Heart left ventricle (tissue), 13 donors: ENCODE measurements around the gene SERPINB10.

Experiments used
- POLR2A ChIP-seq, 2 donors: fragments of 450-650 bp; IDR thresholded peaks; one replicate each; pipeline ENCODE4 v1.6.1; 2017; ENCODE audit warnings: antibody characterized with exemption in 2 of 2, mild to moderate bottlenecking in 2 of 2, moderate library complexity in 2 of 2
- TF ChIP-seq, protein P1 (sequence below), 12 donors: fragments of 200-600 bp; sonication (generic) in 4 of 12; IDR thresholded peaks; one replicate each; pipeline versions ENCODE4 v1.5.0 to v1.8.0; 2018 to 2022; ENCODE audit warnings: antibody characterized with exemption in 12 of 12, mild to moderate bottlenecking in 5 of 12
- donor health status: ischemic (EF 13 %, LVEDD 7.1; RV severe dilation, severe dysfunction).
- donor health status: DM: no; HTN: yes; CAD: no.
- donor health status: DM: no; HTN: no; CAD: no.
- donor health status: ischemic (EF 25% LVEDD 6.9; RV normal size, moderate dysfunction).
- donor health status: ischemic (EF 25% LVEDD 5.7; RV mildly dilated, moderate dysfunction).
- donor health status: ischemic (EF 35%, LVEDD 5.7; RV mildly dilated, moderate dysfunction).
- donor health status: nonischemic (EF 11% LVEDD 7.7; RV severe dilation, severe dysfunction).
- donor health status: DM: yes; HTN: yes; CAD: no.
- donor health status: PGD.
- donor health status: ischemic (EF 29% LVEDD 5.4; RV normal size, mild dysfunction).
- donor health status: nonischemic (EF 23%, LVEDD 6.1; RV moderate dilation, normal function).

DNA sequence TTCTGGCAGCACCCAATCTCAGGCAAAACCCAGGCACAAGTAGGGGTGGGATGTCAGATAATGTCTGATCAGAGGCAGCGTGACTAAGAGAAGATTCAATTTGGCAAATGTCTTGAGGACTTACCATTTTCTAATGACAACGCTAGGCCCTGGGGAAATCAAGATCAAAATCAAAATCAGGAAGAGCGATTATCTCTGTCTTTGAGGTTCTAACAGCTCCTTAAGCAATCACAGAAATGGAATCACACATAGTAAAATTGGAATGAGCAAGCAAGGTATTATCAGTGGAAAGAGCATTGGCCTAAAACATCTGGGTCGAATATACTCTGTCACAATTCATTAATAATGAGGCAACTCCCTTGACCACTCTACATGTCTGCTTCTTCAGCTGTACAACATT, 28.8 kb upstream of the SERPINB10 start:
- TF ChIP-seq, protein P1, sequence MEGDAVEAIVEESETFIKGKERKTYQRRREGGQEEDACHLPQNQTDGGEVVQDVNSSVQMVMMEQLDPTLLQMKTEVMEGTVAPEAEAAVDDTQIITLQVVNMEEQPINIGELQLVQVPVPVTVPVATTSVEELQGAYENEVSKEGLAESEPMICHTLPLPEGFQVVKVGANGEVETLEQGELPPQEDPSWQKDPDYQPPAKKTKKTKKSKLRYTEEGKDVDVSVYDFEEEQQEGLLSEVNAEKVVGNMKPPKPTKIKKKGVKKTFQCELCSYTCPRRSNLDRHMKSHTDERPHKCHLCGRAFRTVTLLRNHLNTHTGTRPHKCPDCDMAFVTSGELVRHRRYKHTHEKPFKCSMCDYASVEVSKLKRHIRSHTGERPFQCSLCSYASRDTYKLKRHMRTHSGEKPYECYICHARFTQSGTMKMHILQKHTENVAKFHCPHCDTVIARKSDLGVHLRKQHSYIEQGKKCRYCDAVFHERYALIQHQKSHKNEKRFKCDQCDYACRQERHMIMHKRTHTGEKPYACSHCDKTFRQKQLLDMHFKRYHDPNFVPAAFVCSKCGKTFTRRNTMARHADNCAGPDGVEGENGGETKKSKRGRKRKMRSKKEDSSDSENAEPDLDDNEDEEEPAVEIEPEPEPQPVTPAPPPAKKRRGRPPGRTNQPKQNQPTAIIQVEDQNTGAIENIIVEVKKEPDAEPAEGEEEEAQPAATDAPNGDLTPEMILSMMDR (IDR thresholded peaks at IDR 0.05) = no peak
- no peak for TF ChIP-seq POLR2A (IDR thresholded peaks at IDR 0.05)
